OCI-LY7 (cell line): ENCODE measurements around the gene HDGFL2.
A peak's percentile ranks its signal among the peaks of the same experiment; 100 is the strongest.

Source experiments
- EZH2phosphoT487 ChIP-seq: fragments of 200-600 bp; sonication (generic); IDR thresholded peaks from 2 replicates; pipeline ENCODE4 v1.6.1; 2018; ENCODE audit warnings: low read depth, borderline replicate concordance, mild to moderate bottlenecking, mixed run types, antibody characterized with exemption, low read length, moderate library complexity, mixed read lengths
- TF ChIP-seq, protein P1 (sequence below): fragments of 200-600 bp; sonication (generic); conservative IDR thresholded peaks from 2 replicates; pipeline ENCODE4 v1.5.1; 2014; ENCODE audit warnings: mild to moderate bottlenecking, antibody characterized with exemption, low read length, moderate library complexity, mixed read lengths

DNA sequence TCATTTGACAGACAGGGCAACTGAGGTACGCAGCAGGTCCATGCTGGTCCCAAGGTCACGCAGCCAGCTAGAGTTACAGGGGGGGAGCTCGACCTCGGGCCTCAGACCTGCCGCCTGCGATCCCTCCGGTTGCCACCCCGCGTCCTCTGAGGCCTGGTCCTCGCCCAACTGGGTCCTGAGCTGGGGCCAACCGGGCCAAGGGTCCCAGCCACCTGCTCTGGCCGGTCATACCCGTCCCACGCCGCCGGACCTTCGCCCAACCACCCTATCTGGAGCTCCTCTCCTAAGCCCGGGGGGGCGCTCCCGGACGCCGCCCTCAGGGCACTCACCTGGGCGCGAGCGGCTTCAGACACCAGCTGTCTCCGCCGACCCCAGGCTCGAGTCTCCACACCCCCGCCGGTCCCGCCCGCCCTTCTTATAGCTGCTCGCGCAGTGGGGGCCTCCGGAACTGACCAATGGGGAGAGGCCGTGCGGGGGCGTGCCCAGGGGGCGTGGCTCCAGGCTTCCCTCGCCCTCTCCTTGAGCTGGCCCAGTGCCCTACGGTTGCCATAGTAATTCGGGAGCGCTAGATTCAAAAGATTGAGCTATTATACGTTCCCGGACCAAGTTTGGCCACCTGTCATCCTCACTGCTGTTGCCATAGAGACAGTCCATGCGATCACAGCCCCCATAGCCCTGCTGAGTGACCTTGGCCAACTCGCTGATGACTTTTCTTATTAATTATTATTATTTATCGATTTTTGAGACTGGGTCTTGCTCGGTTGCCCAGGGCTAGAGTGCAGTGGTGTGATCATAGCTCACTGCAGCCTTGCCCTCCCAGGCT is 63.0 kb downstream of the HDGFL2 start, which contains the start of gene PLIN5:
- TF ChIP-seq, protein P1, sequence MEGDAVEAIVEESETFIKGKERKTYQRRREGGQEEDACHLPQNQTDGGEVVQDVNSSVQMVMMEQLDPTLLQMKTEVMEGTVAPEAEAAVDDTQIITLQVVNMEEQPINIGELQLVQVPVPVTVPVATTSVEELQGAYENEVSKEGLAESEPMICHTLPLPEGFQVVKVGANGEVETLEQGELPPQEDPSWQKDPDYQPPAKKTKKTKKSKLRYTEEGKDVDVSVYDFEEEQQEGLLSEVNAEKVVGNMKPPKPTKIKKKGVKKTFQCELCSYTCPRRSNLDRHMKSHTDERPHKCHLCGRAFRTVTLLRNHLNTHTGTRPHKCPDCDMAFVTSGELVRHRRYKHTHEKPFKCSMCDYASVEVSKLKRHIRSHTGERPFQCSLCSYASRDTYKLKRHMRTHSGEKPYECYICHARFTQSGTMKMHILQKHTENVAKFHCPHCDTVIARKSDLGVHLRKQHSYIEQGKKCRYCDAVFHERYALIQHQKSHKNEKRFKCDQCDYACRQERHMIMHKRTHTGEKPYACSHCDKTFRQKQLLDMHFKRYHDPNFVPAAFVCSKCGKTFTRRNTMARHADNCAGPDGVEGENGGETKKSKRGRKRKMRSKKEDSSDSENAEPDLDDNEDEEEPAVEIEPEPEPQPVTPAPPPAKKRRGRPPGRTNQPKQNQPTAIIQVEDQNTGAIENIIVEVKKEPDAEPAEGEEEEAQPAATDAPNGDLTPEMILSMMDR = peak; percentile 47
- TF ChIP-seq EZH2phosphoT487 = no peak
